SK-N-SH treated with all-trans-retinoic acid at 6 μM for 48 hours (cell line): ENCODE data around the gene FAM117B.

Source experiments
- ATAC-seq: fragments of 200-7000 bp; cut with Tn5 transposase; 3 replicates; pipeline ENCODE4 v1.9.1; 2020; ENCODE audit warnings: mild to moderate bottlenecking, moderate library complexity
- ARNTL ChIP-seq: fragments of 450-650 bp; formaldehyde crosslinking; IDR thresholded peaks from 2 replicates; pipeline ENCODE4 v1.5.0; 2020; ENCODE audit warnings: low read depth, mild to moderate bottlenecking, moderate library complexity, borderline replicate concordance
- BACH2 ChIP-seq: fragments of 250-450 bp; sonication (Bioruptor Pico); IDR thresholded peaks from 2 replicates; pipeline ENCODE4 v1.9.0; 2021; ENCODE audit warnings: mild to moderate bottlenecking, borderline replicate concordance
- CREB5 ChIP-seq: fragments of 250-450 bp; sonication (Bioruptor Pico); IDR thresholded peaks from 2 replicates; pipeline ENCODE4 v1.5.1; 2020; ENCODE audit warnings: low read depth, mild to moderate bottlenecking, moderate library complexity
- CSDC2 ChIP-seq: fragments of 250-450 bp; sonication (Bioruptor Pico); IDR thresholded peaks from 2 replicates; pipeline ENCODE4 v1.5.0; 2020; ENCODE audit warnings: mild to moderate bottlenecking, moderate library complexity
- CSRNP3 ChIP-seq: fragments of 250-450 bp; sonication (Bioruptor Pico); IDR thresholded peaks from 2 replicates; pipeline ENCODE4 v1.5.1; 2021; ENCODE audit warnings: mild to moderate bottlenecking, moderate library complexity
- ESRRG ChIP-seq: fragments of 250-450 bp; sonication (Bioruptor Pico); IDR thresholded peaks from 2 replicates; pipeline ENCODE4 v1.6.1; 2021; ENCODE audit warnings: mild to moderate bottlenecking
- GLIS3 ChIP-seq: fragments of 250-450 bp; sonication (Bioruptor Pico); IDR thresholded peaks from 2 replicates; pipeline ENCODE4 v1.5.0; 2020; ENCODE audit warnings: mild to moderate bottlenecking, moderate library complexity
- ISL1 ChIP-seq: fragments of 250-450 bp; sonication (Bioruptor Pico); IDR thresholded peaks from 2 replicates; pipeline ENCODE4 v2.1.2; 2022; ENCODE audit warnings: mild to moderate bottlenecking, moderate library complexity
- OSR1 ChIP-seq: fragments of 250-450 bp; sonication (Bioruptor Pico); IDR thresholded peaks from 2 replicates; pipeline ENCODE4 v1.8.0; 2022; ENCODE audit warnings: moderate library complexity, mild to moderate bottlenecking, inconsistent platforms
- RARB ChIP-seq: fragments of 250-450 bp; sonication (Bioruptor Pico); IDR thresholded peaks from 2 replicates; pipeline ENCODE4 v1.8.0; 2021; ENCODE audit warnings: mild to moderate bottlenecking, moderate library complexity
- SNAI2 ChIP-seq: fragments of 250-450 bp; sonication (Bioruptor Pico); IDR thresholded peaks from 2 replicates; pipeline ENCODE4 v1.5.0; 2020; ENCODE audit warnings: mild to moderate bottlenecking, moderate library complexity
- TOX ChIP-seq: fragments of 250-450 bp; sonication (Bioruptor Pico); IDR thresholded peaks from 2 replicates; pipeline ENCODE4 v1.8.0; 2021; ENCODE audit warnings: mild to moderate bottlenecking, moderate library complexity, borderline replicate concordance
- ZC3H10 ChIP-seq: fragments of 250-450 bp; sonication (Bioruptor Pico); IDR thresholded peaks from 2 replicates; pipeline ENCODE4 v1.5.1; 2021; ENCODE audit warnings: mild to moderate bottlenecking, moderate library complexity
- ZFP3 ChIP-seq: fragments of 250-450 bp; sonication (Bioruptor Pico); IDR thresholded peaks from 2 replicates; pipeline ENCODE4 v1.5.0; 2020; ENCODE audit warnings: mild to moderate bottlenecking, moderate library complexity
- ZFP30 ChIP-seq: fragments of 450-650 bp; formaldehyde crosslinking; IDR thresholded peaks from 2 replicates; pipeline ENCODE4 v1.5.0; 2022; ENCODE audit warnings: mild to moderate bottlenecking, moderate library complexity
- ZNF565 ChIP-seq: fragments of 450-650 bp; formaldehyde crosslinking; conservative IDR thresholded peaks from 2 replicates; pipeline ENCODE4 v1.5.0; 2020; ENCODE audit warnings: low read depth, mild to moderate bottlenecking, moderate library complexity
- ZNF8 ChIP-seq: fragments of 450-650 bp; formaldehyde crosslinking; IDR thresholded peaks from 2 replicates; pipeline ENCODE4 v1.5.0; 2020; ENCODE audit warnings: mild to moderate bottlenecking, moderate library complexity
- TF ChIP-seq, protein P1 (sequence below): fragments of 250-450 bp; sonication (Bioruptor Pico); IDR thresholded peaks from 2 replicates; pipeline ENCODE4 v1.5.0; 2020; ENCODE audit warnings: mild to moderate bottlenecking, moderate library complexity

The FAM117B gene

DNA sequence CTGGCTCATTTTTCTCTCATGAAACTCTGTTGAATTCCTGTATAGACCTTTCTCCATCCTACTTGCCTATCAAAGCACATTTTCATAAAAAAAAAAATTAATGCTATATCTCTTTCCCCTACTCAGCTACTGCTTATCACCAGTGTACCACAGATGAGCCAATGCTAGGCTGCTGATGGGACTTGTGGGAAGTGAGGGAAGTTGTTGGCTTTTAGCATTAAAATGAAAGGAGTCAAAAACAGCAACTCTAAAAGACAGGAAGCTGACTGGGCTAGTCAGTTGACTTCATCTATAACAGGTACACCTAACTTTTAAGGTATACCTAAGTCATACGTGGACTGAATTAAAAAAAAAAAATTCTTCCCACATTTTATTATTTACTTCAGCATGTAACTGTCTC lies 102.1 kb downstream of the FAM117B start (continued):
- TF ChIP-seq CSRNP3 (no peak), SNAI2 (no peak), ISL1 (no peak)
- TF ChIP-seq, all 23 proteins: peak for 0

- no peak for ATAC-seq
- TF ChIP-seq RARB (CRISPR knock-in tag) (no peak), CREB5 (CRISPR knock-in tag) (no peak), ZFP30 (CRISPR knock-in tag) (peak; percentile 78), ARNTL (CRISPR knock-in tag) (no peak)
- TF ChIP-seq, all 23 proteins: peak for 1
These were observed 108.8 kb downstream of the FAM117B start for GRCh38 chr2:202743613-202744012.

GRCh38 chr2:202749477-202749876 lies 114.7 kb downstream of the FAM117B start:
- ATAC-seq: no peak
- no peak for TF ChIP-seq CREB5 (CRISPR knock-in tag)
- no peak for TF ChIP-seq GLIS3 (CRISPR knock-in tag)
- no peak for TF ChIP-seq ZC3H10 (CRISPR knock-in tag)

DNA sequence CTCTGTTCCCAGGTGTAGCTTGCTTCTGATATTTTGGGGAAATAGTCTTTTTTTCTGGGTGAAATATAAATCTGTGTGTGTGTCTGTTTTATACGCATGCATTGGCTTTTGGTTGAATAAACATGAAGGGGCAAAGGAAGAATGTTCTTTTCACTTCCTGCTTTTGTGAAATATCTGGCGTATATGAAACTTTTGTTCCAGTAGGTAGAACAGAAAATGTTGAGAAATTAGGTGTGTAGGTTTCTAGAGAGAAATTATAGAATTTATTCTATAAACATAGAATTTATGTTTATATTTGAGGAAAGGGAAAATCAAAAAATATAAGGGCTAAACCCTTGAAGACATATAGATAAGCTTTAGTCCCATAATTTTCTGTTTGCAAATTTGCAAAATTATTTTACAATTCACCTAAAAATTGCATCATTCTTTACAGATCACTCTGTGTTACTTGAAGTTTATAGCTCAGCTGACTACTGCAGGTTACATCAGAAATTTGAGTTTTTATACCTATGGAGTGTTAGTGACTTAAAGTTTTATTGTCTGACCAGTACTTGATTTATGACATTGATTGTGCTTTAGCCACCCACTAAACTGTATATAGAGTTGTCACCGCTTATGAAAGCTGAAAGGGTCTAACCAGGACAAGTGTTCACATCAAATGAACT lies 116.1 kb downstream of the FAM117B start:
- ATAC-seq: no peak
- TF ChIP-seq GLIS3 (CRISPR knock-in tag) (no peak), CREB5 (CRISPR knock-in tag) (no peak), ZNF8 (CRISPR knock-in tag) (no peak), ZFP3 (no peak)
- TF ChIP-seq, protein P1, sequence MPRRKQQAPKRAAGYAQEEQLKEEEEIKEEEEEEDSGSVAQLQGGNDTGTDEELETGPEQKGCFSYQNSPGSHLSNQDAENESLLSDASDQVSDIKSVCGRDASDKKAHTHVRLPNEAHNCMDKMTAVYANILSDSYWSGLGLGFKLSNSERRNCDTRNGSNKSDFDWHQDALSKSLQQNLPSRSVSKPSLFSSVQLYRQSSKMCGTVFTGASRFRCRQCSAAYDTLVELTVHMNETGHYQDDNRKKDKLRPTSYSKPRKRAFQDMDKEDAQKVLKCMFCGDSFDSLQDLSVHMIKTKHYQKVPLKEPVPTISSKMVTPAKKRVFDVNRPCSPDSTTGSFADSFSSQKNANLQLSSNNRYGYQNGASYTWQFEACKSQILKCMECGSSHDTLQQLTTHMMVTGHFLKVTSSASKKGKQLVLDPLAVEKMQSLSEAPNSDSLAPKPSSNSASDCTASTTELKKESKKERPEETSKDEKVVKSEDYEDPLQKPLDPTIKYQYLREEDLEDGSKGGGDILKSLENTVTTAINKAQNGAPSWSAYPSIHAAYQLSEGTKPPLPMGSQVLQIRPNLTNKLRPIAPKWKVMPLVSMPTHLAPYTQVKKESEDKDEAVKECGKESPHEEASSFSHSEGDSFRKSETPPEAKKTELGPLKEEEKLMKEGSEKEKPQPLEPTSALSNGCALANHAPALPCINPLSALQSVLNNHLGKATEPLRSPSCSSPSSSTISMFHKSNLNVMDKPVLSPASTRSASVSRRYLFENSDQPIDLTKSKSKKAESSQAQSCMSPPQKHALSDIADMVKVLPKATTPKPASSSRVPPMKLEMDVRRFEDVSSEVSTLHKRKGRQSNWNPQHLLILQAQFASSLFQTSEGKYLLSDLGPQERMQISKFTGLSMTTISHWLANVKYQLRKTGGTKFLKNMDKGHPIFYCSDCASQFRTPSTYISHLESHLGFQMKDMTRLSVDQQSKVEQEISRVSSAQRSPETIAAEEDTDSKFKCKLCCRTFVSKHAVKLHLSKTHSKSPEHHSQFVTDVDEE (CRISPR knock-in tag): no peak

DNA sequence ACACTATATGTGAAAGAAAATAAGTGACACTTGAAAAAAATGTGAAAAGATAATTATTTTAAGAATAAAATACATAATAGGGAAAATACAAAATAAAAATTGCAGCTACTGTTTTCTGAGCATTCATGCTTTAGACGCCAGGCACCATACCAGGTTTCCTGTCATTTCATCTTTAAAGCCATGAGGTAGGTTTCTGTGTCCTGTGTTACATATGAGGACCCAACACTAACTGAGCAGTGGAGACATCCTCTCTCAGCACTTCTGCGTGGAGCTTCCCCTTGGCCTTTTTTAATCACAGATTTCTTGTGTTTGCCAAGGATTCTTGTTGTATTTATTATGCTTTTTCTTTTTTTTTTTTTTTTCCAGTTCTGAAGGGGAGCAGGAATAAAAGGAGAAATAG lies 117.3 kb downstream of the FAM117B start:
- no peak for ATAC-seq
- TF ChIP-seq ESRRG (CRISPR knock-in tag) (no peak), SNAI2 (no peak), ARNTL (CRISPR knock-in tag) (no peak), ZFP3 (no peak), CSDC2 (CRISPR knock-in tag) (no peak), ZNF8 (CRISPR knock-in tag) (no peak), ZNF565 (CRISPR knock-in tag) (no peak), BACH2 (CRISPR knock-in tag) (no peak), TOX (no peak), OSR1 (no peak), GLIS3 (CRISPR knock-in tag) (no peak), CSRNP3 (no peak), ISL1 (no peak)
